Right ventricle myocardium superior (tissue), 1 donor: ENCODE measurements around the gene CD48. TPM values are rescaled to one million over a fixed set of nuclear protein-coding genes. Genes with fewer than 3 reads are reported as not detected.

Experiments used
- ATAC-seq: fragments of 200-7000 bp; cut with Tn5 transposase; one replicate; pipeline ENCODE4 v1.9.1; 2020; ENCODE audit warnings: mild to moderate bottlenecking; ENCODE audit not compliant: poor library complexity
- DNase-seq: peaks from one replicate; pipeline ENCODE4 v3.0.0-alpha.2; 2020
- intact Hi-C: fragments of 100-400 bp; cut with DNase I; formaldehyde crosslinking; loops from one replicate; pipeline ENCODE4 v1.11.2; 2022
- total RNA-seq: library from RNA; stranded (reverse); fragmentation: NEBNext Ultra II Directional; extraction: Animal tissue kit (Norgen Biotek cat#: 25700); gene quantifications from one replicate; pipeline ENCODE4 v1.2.1, GENCODE V29; 2021
- donor health status: DM: no; HTN: yes; CAD: no; lungs with severe emphysema.

CD48 gene
- total RNA-seq, 1 donor from 2014 or later: 0.91 TPM

DNA sequence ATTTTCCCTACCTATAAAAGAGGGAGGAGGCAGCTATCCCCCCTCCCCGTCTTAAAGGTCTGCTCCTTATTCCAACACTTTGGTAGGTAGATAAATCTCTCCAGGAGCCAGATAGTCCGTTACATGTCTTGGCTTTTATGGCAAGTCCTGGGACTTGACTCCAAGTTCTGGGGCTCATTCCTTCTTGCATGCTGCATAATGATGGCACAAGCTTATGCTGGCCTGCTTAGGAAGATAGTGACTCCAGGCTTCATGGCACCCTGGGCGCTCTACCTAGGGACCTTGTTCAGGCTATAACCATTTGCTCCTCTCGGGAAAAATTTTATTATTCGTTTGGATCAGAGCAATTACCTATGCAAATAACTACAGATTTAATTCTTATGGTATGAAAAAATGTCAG, 68.5 kb downstream of the CD48 start:
- intact Hi-C loops: no loop called here
- DNase-seq: no peak
- ATAC-seq: no peak

- DNase-seq: no peak
- intact Hi-C loops: no loop called here
- ATAC-seq: no peak
Measured at GRCh38 chr1:160642281-160642644, 69.4 kb downstream of the CD48 start.

DNA sequence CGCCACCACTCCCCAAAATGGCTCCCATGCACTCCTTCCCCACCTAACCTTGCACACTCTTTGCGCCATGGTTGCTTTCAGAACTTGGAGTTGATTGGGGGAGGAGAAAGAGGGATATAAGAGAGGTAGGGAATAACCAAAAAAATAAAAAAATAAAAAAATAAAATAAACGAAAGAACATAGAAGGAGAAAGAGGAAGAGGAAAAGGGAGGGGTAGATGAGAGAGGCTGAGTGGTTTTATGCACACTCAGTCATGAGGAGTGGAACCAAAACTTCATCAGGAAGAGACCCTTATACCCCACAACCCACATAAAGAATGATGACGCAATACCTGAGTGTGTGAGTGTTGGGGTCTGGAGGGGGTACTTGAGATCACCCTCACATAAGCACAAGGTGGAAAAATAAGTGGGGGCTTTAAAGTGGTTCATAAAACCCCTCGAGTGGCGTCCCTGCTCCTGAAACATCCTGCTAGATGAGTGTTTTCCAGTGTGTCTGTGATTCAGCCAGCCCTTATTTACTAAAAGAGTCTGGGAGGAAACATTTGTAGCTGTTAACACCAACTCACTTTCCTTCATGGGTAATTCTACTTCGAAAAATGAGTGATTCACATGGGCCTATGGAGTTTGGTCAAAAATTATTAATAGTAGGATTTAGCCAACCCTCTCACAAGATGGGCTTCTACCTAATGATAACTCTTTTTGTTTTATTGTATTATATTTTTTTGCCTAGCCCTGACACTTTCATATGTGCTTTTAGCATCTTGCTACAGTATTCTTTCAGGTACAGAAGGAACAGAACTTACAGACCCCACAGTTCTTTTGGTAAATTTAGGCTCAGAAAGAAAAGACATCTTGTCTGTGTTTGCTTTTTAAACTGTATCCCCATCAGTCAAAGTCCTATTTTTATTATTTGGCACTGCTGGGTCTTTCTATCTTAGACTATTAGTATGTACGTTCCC, 70.0 kb downstream of the CD48 start:
- ATAC-seq (no peak), DNase-seq (no peak)
- intact Hi-C loops: no loop called here

DNA sequence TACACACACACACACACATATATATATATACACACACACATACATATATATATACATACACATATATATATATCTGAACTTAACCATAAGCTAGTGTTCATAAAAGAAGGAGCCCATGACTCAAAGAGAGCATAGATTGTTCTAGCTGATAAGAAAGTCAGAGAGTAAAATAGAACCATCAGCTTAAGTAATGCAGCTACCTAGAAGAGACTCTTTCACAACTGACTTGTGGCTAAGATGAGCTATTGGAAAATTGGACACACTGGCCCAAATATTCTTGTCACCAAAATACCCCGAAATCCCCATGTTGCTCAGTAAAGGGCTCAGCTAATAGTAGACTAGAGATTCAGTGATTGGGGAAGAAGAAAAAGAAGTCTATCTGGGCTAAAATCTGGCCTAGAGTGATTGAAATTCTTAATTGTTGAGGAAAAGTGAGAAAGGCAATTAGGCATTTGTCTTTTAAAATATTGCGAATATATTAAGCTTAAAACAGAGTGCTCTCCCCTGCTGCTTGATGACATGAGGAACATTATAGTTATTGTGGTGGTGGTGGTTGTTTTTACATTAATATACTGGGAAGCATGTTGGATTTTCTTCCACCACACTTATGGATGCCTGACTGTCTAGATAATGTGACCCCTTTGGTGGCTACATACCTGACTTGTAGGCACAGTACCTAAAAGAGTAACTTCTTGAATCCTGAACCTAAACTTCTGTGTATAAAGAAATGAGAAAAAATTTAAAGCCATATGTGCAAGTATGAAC, 71.1 kb downstream of the CD48 start:
- ATAC-seq: no peak
- intact Hi-C loops: no loop called here
- DNase-seq: no peak

GRCh38 chr1:160639652-160640051, 72.0 kb downstream of the CD48 start:
- intact Hi-C loops: no loop called here
- DNase-seq (no peak), ATAC-seq (no peak)

DNA sequence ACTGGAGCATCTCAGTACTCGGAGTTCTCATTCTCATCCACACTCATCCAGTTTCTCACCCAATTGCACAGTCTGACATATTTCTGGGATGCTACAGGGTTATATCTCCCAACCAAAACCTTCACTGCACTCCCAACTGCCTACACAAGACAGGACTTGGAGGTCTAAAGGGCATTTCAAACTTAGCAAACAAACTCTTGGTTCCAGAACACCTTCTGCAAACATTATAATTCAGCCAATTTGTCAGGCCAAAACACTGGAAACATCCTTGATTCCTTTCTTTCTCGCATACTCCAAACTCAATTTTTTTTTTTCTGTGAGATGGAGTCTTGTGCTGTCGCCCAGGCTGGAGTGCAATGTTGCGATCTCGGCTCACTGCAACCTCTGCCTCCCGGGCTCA, 72.7 kb downstream of the CD48 start:
- ATAC-seq (no peak), DNase-seq (no peak)
- intact Hi-C loops: no loop called here

DNA sequence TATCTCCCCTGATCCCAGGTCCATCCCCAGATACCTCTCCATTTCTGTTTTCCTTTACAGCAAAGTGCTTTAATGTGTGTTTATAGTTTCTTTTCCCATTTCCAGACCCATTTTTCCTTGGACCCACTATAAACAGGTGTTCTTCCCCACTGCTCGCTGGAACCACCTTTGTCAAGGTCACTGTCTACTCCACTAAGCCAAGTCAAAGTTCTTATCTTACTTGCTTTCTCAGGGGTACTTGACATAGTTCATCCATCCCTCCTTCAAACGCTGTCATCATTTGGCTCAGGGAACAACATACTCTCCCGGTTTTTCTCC, 73.1 kb downstream of the CD48 start:
- intact Hi-C loops: no loop called here
- DNase-seq: no peak

GRCh38 chr1:160637821-160638539, 73.6 kb downstream of the CD48 start:
- DNase-seq: no peak
- ATAC-seq: no peak
- intact Hi-C loops: no loop called here

More for the DNA sequence above, 73.1 kb downstream of the CD48 start:
- no peak for ATAC-seq

GRCh38 chr1:160637065-160637464, 74.6 kb downstream of the CD48 start:
- ATAC-seq (no peak), DNase-seq (no peak)
- intact Hi-C loops: no loop called here

DNA sequence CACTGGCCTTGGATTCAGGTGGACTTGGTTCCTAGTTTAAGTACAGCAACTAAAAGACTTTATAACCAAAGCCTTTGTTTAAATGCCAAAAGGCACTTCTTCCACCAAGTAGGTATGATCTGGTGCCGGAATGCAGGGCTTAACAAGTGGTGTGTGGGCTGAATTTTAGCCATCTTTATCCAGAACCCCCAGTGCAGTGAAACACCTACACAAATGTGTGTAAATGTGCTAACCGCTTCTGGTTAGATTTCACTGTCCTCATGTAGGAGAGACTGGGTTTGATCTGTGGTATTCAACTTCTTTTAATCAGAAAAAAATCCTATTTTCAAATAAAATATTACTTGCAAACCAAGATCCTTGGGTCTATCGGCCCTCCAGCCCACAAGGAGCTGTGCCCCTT, 75.1 kb downstream of the CD48 start:
- ATAC-seq (no peak), DNase-seq (no peak)
- intact Hi-C loops: no loop called here

- ATAC-seq (no peak), DNase-seq (no peak)
- intact Hi-C loops: no loop called here
Measured at GRCh38 chr1:160636076-160636475, 75.5 kb downstream of the CD48 start.

DNA sequence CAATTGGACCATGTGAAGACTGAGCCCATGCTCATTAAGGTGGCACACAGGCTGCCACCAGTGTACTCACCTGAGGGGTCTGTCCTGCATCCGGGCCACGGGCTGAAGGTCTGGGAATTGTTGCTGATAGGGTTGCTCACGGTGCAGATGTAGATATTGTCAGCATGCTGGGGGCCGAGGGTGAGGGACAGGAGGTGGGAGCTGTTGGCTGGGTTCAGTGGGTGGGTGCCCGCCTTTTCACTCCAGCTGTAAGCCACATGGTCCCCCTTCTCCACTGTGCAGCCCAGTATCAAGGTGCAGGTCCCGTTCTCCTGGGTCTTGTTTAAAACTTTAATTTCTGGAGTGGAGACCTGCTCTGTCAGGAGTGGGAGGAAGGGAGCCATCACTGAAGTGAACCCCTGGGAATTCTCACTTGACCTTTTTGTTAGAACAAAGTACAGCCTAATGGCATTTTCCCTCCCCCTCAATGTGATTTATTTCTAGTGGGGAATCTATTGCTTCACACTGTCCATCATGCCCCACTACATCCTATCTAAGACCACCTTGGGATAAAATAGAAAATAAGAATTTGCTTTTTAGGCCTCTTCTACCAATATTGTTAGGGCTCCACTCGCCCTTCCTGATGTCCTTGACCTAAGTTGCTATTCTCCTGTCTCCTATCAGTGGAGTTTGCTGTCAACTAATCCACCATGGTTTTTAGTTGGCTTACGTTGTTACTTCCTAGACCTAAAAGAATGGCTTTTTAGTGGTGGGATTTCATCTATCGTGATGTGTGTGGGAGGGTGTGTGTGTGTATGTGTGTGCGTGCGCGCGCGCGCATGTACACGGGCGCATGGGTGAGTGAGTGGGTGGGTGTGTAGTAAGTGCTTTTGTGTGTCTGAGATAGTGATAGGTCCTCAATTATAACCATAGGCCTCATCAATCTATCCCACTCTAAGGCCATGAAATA, 76.8 kb downstream of the CD48 start:
- DNase-seq (no peak), ATAC-seq (no peak)
- intact Hi-C loops: no loop called here

GRCh38 chr1:160633330-160633903, 78.2 kb downstream of the CD48 start:
- intact Hi-C loops: no loop called here
- ATAC-seq (no peak), DNase-seq (no peak)

DNA sequence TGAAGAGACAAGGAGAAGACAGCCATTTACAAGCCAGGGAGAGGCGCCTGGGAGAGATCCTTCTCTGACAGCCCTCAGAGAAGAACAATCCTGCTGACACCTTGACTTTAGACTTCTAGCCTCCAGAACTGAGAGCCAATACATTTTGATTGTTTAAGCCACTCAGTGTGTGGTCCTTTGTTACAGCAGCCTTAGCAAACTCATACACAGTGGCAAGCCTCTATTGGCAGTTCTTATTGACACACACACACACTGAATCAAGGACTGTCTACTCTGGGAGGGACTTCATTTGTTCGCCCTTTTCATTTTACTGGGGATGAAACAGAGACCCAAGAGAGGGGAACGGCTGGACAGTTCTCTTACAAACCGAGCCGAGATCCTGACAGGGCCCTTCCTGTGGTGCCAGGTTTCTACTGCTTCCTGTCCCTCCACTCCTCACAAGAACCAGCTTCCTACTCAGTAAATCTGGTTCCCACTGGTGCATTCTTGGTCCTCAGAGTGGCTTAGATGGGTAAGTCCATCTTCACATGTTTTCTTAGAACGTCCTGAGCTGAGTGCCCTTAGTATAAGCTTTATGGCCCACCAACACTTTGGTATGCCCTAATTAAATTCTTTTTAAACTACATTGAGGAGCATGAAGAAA, 79.5 kb downstream of the CD48 start:
- intact Hi-C loops: no loop called here
- no peak for DNase-seq
- ATAC-seq: no peak

DNA sequence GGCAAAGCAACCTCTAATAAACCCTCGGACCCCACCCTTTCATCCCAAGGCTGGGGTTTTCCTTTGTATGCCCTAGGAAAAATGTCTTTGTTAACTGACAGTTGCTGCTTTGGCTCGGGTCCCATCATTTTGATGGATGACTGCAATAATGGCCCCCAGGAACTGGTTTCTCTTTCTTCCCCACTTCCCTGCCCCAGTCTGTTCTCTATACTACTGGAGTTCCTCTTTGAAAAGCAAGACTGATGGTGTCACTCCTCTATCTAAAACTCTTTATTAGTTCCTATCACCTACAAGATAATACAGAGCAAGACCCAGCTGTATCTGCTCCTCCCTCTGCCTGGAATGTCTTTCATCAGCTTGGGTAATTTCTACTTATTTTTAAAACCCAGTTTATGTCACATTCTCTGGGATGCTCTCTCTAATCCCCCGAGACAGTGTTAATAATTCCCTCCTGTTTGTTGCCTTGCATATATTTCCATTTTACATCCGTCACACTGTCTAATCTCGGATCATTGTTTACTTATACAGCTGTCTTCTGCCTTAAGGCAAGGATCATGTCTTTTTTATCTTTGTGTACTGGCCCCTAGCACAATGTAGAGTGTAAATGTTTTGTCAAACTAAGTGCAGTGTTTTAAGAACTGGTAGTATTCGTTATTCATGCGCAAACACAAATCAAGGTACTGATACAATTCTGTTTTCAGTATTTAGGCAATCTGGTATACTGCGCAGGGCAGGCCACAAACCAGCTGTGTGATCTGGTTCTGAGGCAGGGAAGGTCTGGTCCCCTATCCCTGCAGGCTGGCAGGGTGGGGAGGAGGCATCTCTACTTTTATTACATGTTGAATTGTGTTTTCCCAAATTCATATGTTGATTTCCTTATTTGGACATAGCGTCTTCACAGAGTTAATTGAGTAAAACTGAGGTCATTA, 80.8 kb downstream of the CD48 start:
- intact Hi-C loops: no loop called here
- ATAC-seq (no peak), DNase-seq (no peak)

- ATAC-seq (peak; percentile 52), DNase-seq (peak; percentile 68)
- intact Hi-C loops: no loop called here
Measured at GRCh38 chr1:160629286-160630210, 82.1 kb downstream of the CD48 start.
